Measurements from ENCODE around the gene ZNF318.
"Not testable (repeated sequence)": the region's sequence is repeated elsewhere in the genome, so short reads cannot be mapped to it uniquely, and the experiment has no call there.

ZNF318 gene, protein sequence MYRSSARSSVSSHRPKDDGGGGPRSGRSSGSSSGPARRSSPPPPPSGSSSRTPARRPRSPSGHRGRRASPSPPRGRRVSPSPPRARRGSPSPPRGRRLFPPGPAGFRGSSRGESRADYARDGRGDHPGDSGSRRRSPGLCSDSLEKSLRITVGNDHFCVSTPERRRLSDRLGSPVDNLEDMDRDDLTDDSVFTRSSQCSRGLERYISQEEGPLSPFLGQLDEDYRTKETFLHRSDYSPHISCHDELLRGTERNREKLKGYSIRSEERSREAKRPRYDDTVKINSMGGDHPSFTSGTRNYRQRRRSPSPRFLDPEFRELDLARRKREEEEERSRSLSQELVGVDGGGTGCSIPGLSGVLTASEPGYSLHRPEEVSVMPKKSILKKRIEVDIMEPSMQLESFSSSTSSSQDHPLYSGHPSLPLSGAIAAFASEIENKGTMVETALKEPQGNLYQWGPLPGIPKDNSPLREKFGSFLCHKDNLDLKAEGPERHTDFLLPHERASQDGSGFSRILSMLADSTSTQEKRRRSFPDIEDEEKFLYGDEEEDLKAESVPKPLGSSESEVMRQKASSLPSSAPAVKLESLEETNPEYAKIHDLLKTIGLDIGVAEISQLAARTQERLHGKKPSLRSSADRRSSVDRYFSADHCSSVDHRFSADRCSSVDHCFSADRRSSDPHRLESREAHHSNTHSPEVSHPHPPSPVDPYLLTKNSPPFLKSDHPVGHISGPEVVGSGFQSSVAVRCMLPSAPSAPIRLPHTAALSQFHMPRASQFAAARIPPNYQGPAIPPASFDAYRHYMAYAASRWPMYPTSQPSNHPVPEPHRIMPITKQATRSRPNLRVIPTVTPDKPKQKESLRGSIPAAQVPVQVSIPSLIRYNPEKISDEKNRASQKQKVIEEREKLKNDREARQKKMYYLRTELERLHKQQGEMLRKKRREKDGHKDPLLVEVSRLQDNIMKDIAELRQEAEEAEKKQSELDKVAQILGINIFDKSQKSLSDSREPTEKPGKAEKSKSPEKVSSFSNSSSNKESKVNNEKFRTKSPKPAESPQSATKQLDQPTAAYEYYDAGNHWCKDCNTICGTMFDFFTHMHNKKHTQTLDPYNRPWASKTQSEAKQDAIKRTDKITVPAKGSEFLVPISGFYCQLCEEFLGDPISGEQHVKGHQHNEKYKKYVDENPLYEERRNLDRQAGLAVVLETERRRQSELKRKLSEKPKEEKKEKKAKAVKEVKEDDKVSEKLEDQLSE (N-terminal part only)

GRCh38 chr6:43369174-43370002 is at the start of gene ZNF318:
Gene ZNF318, minus strand, starts transcription at chr6:43369647. Its CDS starts 282 bp downstream, at chr6:43369365.
- DNase-seq (ENCODE audit: low read depth in 2 of 2, low spot score in 1 of 2), result peak; percentile 80 to 85

DNA sequence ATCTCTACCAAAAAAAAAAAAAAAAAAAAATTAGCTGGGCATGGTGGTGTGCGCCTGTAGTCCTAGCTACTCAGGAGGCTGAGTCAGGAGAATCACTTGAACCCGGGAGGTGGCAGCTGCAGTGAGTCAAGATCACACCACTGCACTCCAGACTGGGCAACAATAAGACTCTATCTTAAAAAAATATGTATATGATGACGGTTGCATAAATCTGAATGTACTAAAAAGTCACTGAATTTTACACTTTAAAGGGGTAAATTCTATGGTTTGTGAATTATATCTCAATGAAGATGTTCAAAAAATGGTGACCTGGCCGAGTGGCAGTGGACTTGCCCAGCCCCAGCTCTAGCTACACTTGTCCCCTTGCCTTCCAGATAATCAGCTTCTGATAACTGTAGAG is 47.5 kb upstream of the ZNF318 start:
- DNase-seq (ENCODE audit: low read depth in 2 of 2, low spot score in 1 of 2), result no peak

GRCh38 chr6:43415275-43415674 is 45.8 kb upstream of the ZNF318 start:
- not testable (repeated sequence) for DNase-seq (ENCODE audit: low read depth in 2 of 2, low spot score in 1 of 2)

GRCh38 chr6:43413002-43413401 is 43.6 kb upstream of the ZNF318 start:
- DNase-seq (ENCODE audit: low read depth in 2 of 2, low spot score in 1 of 2), result no peak

GRCh38 chr6:43412541-43412940 is 43.1 kb upstream of the ZNF318 start:
- DNase-seq (ENCODE audit: low read depth in 2 of 2, low spot score in 1 of 2), result no peak

GRCh38 chr6:43410776-43411175 is 41.3 kb upstream of the ZNF318 start:
- DNase-seq (ENCODE audit: low read depth in 2 of 2, low spot score in 1 of 2), result not testable (repeated sequence)

DNA sequence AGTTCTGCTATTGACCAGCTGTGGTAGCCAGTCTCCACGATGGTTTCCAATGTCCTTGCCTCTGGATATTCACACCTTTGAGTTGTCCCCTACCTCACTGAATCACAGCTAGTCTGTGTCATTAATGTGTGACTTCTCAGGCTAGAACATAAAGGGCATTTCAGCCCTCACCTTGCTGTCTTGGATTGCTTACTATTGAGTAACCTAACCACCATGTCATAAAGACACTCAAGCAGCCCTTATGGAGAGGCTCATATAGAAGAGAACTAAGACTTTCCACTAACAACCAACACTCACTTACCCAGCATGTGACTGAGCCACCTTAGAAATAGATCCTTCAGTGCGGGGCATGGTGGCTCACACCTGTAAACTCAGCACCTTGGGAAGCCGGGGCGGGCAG is 38.8 kb upstream of the ZNF318 start:
- DNase-seq (ENCODE audit: low read depth in 2 of 2, low spot score in 1 of 2), result no peak

DNA sequence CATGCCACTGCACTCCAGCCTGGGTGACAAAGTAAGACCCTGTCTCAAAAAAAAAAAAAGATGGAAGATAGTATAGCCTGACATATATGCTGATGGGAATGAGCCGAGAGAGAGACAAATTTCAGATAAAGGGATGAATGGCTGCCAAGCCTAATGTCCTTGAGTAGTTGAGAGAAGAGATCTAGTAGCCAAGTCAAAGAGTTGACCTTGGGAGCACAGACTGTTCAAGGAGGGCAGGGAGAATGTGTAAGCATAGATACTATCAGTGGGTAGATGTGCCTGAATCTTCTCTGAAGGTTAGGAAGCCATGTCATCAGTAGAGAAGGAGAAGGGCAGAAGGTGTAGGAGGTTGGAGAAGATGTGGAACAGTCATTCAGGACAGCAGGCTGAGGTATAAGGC is 37.8 kb upstream of the ZNF318 start:
- DNase-seq (ENCODE audit: low read depth in 2 of 2, low spot score in 1 of 2), result no peak

- no peak for DNase-seq (ENCODE audit: low read depth in 2 of 2, low spot score in 1 of 2)
Measured at GRCh38 chr6:43405354-43405753, 35.9 kb upstream of the ZNF318 start.

DNA sequence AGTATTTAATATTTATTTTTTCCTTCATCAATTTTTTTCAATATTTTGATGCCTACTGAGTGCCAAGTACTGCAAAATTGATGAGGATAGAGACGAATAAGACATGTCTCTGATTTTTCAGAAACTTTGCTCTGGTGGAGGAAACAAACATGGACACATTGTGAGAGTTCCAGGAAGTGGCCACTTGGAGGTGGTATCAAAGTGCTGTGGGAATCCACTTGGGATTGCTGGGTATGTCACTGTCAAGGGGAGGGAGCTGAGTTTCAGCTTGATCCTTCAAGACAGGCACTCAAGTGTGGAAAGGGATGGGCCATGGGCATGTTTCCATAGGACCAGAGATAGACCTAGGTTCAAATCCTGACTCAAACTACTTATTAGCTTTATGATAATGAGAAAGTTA is 33.4 kb upstream of the ZNF318 start:
- DNase-seq (ENCODE audit: low read depth in 2 of 2, low spot score in 1 of 2), result no peak

GRCh38 chr6:43401730-43402129 is 32.3 kb upstream of the ZNF318 start:
- no peak for DNase-seq (ENCODE audit: low read depth in 2 of 2, low spot score in 1 of 2)

GRCh38 chr6:43399932-43400487 is 30.6 kb upstream of the ZNF318 start:
- no peak for DNase-seq (ENCODE audit: low read depth in 2 of 2, low spot score in 1 of 2)

- no peak for DNase-seq (ENCODE audit: low read depth in 2 of 2, low spot score in 1 of 2)
Measured at GRCh38 chr6:43396408-43397149, 27.1 kb upstream of the ZNF318 start.

GRCh38 chr6:43395776-43396175 is 26.3 kb upstream of the ZNF318 start:
- no peak for DNase-seq (ENCODE audit: low read depth in 2 of 2, low spot score in 1 of 2)

GRCh38 chr6:43394982-43395381 is 25.5 kb upstream of the ZNF318 start:
- DNase-seq (ENCODE audit: low read depth in 2 of 2, low spot score in 1 of 2), result no peak

GRCh38 chr6:43393602-43394001 is 24.2 kb upstream of the ZNF318 start:
- DNase-seq (ENCODE audit: low read depth in 2 of 2, low spot score in 1 of 2), result no peak

DNA sequence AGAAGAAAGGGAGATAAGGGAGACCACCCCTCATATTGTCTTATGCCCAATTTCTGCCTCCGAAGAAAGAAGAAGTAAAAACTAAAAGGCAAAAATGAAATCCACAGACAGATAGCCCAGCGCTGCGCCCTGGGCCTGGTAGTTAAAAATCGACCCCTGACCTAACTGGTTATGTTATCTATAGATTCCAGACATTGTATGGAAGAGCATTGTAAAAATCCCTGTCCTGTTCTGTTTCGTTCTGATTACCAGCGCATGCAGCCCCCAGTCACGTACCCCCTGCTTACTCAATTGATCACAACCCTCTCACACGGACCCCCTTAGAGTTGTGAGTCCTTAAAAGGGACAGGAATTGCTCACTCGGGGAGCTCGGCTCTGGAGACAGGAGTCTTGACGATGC is 23.7 kb upstream of the ZNF318 start:
- not testable (repeated sequence) for DNase-seq (ENCODE audit: low read depth in 2 of 2, low spot score in 1 of 2)

- DNase-seq (ENCODE audit: low read depth in 2 of 2, low spot score in 1 of 2), result no peak
Measured at GRCh38 chr6:43391440-43392031, 22.1 kb upstream of the ZNF318 start.

Data from stimulated activated CD8-positive, alpha-beta memory T cell treated with anti-CD3 and anti-CD28 coated beads, Interleukin-4, amount 100 ng/mL, for 1 hour (primary cell).